ENCODE data around the gene NT5DC2.

- TF ChIP-seq POLR2AphosphoS5 (IDR thresholded peaks at IDR 0.05; ENCODE audit: low read depth, low read length) = no peak
- TF ChIP-seq POLR2A (IDR thresholded peaks at IDR 0.05; ENCODE audit: low read depth, low read length) = no peak
- no peak for TF ChIP-seq TAF1 (IDR thresholded peaks at IDR 0.05; ENCODE audit: borderline replicate concordance, low read depth, low read length)
Observed at GRCh38 chr3:52555056-52555455, 21.4 kb upstream of the NT5DC2 start.
